Activated CD8-positive, alpha-beta memory T cell treated with anti-CD3 and anti-CD28 coated beads, Interleukin-2, amount 50 U/mL, for 1 hour (primary cell): Measurements from ENCODE around the gene ZNF764.
"Not testable (repeated sequence)": the region's sequence is repeated elsewhere in the genome, so short reads cannot be mapped to it uniquely, and the experiment has no call there.

Experiments used
- DNase-seq: peaks from one replicate; pipeline ENCODE4 v3.0.0-alpha.2; 2020; ENCODE audit errors: extremely low read depth

ZNF764 gene

GRCh38 chr16:30527635-30528178 is 30.5 kb downstream of the ZNF764 start:
- no peak for DNase-seq

GRCh38 chr16:30526823-30527634 is 31.1 kb downstream of the ZNF764 start:
- peak; percentile 59 for DNase-seq

GRCh38 chr16:30526137-30526822 is 31.9 kb downstream of the ZNF764 start, which contains the start of gene ZNF768:
ZNF768 (minus strand) TSS chr16:30526566; CDS start chr16:30526413, 153 bp downstream.
- no peak for DNase-seq

GRCh38 chr16:30525844-30526136 is 32.4 kb downstream of the ZNF764 start:
- DNase-seq, result no peak

- DNase-seq, result no peak
These were observed 33.3 kb downstream of the ZNF764 start for GRCh38 chr16:30524575-30525568.

- no peak for DNase-seq
These were observed 34.2 kb downstream of the ZNF764 start for GRCh38 chr16:30523768-30524574.

GRCh38 chr16:30522702-30523463 is 35.3 kb downstream of the ZNF764 start:
- not testable (repeated sequence) for DNase-seq

- DNase-seq, result no peak
These were observed 36.1 kb downstream of the ZNF764 start for GRCh38 chr16:30521873-30522641.

- no peak for DNase-seq
These were observed 36.7 kb downstream of the ZNF764 start for GRCh38 chr16:30521476-30521872.

GRCh38 chr16:30519120-30520049 is 38.8 kb downstream of the ZNF764 start:
- DNase-seq, result no peak

GRCh38 chr16:30518552-30518951 is 39.6 kb downstream of the ZNF764 start:
- no peak for DNase-seq

GRCh38 chr16:30515275-30515674 is 42.9 kb downstream of the ZNF764 start:
- DNase-seq, result no peak

GRCh38 chr16:30511509-30511908 is 46.7 kb downstream of the ZNF764 start:
- no peak for DNase-seq

GRCh38 chr16:30510376-30510938 is 47.7 kb downstream of the ZNF764 start:
- DNase-seq, result no peak

- no peak for DNase-seq
These were observed 49.0 kb downstream of the ZNF764 start for GRCh38 chr16:30509081-30509765.
